Stimulated activated CD4-positive, alpha-beta T cell treated with anti-CD3 and anti-CD28 coated beads, TNF-alpha, amount 100 ng/mL, for 48 hours (primary cell): ENCODE results near the gene SDF4.
A peak's percentile ranks its signal among the peaks of the same experiment; 100 is the strongest.

Experiments
- DNase-seq, 3 donors: peaks; one replicate each; pipeline ENCODE4 v3.0.0-alpha.2; 2020; ENCODE audit warnings: low read depth in 3 of 3

Gene SDF4

DNA sequence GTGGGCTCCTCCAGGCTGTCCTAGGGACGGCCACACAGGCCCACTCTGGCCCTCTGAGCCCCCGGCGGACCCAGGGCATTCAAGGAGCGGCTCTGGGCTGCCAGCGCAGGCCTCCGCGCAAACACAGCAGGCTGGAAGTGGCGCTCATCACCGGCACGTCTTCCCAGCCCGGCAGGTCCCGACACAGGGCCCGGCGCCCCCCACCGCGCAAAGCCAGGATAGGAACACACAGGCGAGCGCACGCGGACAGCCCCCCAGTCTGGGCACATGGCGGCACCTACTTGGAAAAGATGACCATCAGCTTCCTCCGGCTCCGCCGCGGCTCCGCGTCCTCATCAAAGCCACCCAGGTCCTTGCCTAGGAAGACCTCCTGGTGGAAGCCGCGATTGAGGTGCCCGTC is 3.6 kb downstream of the SDF4 start:
- no peak for DNase-seq

GRCh38 chr1:1227386-1227785 is 4.4 kb downstream of the SDF4 start:
- DNase-seq = no peak

DNA sequence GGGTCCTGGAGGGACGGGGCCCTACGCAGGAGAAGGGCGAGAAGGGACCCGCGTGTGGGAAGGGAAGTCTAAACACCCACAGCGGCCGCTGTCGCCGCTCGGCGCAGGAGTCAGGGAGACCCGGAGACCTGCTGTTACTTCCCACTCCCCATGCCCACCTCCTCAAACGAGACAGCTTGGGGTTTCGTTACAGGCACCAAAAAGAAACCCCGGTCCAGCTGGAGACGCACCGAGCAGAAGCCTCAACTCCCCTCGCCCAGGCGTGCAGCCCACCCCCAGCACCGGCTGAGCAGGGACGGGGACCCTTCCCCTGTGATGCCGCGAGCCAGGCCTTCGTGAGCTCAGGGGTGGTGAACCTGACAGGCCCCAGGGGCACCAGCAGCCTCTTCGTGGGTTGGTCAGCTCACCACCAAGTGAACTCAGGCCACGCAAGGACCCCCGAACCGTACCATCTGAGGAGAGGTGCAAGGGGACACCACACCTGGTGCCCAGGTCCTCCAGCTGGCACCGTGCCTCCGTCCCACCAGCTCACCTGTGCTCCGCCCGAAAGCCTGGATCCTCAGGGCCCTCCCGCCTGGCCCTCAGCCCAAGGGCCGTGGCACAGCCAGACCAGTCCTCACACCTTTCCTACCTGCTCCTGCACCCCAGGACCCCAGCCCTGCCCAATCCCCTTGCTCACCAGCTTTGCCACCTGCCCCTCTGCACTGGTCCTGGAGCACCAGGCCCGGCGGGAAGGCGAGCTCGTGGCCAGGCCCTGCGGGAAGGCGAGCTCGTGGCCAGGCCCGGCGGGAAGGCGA is 5.0 kb downstream of the SDF4 start:
- no peak for DNase-seq

DNA sequence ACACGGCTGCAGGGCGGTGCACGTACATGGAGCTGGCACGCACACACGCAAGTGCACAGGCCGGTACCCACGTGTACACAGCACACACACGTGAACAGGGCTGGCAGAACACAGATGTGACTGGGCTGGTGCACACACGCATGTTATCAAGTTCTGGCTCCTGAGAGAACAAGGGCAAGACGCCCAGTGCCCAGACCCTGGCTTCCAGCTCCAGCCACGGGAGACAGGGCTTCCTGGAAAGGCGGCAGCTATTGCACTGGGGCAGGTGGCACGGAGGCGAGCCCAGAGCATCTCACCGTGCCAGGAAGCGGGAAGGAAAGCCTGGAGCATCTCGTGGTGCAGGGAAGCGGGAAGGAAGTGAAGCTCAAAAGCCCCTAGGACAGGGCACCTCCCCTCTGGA is 5.9 kb downstream of the SDF4 start:
- DNase-seq = no peak

DNA sequence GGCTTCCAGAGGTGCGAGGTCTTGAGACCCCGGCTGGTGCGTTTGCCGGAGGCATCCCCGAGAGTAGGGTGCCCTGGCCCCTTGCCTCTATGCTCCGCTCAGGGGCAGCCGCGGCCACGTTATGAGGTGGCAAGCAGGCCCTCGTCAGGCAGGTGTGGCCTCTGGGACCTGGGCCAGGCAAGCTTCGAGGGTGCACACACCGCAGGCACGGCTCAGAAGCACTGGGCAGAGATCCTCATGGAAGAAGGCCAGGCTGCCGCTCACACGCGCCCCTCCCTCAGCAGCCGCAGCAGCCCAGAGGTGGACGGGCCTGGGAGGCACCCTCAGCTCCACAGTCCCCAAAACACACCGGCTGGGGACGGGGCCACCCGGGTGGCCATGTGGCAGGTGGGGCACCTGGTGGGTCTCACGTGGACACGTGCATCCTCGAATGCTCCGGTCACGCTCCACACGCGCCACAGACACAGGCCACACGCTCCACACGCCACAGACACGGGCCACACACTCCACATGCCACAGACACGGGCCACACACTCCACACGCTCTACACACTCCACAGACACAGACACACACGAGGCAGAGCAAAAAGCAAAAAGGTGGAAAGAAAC is 6.5 kb downstream of the SDF4 start:
- no peak for DNase-seq

DNA sequence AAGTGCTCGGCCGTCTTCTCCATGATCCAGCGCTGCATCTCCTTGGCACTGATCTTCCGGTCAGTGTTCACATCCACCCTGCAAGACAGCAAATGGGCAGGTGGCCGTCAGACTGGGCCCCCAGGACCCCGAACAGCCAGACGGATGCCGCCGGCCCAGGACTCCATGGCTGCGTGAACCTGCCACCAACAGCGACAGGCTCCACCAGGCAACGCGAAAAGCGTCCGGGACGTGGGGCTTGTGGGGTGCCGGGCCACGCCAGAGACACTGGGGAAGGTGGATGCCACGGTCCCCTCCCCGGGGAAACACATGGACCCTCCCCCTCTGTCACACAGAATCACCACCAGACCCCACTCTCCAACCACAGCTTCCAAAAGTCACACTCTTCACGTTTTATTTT is 7.9 kb downstream of the SDF4 start:
- no peak for DNase-seq

GRCh38 chr1:1223321-1223720 is 8.5 kb downstream of the SDF4 start:
- DNase-seq = no peak

DNA sequence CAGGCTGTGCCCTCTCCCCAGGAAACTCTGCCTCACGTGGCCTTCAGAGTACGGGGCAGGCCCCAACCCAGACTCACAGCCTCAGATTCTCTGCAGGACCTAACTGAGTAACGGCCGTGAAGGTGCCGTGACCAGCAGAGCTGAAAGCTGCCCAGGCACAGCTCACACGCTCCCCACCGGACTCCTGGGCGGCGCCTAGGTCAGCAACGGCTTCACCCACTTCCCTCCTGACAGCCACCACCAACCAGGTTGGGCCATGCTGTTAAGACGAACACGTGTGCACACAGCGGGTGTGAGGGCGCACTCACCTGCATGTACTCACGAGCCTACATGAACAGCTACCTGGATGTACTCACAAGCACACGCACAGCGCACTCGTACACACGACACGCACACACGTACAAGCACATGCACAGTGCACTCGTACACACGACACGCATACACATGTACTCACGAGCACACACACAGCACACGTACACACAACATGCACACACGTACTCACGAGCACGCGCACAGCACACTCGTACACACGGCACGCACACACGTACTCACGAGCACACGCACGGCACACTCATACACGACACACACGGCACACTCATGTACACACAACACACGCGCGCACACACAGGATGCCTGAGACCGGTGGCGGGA is 9.1 kb downstream of the SDF4 start:
- no peak for DNase-seq

GRCh38 chr1:1221887-1222574 is 9.8 kb downstream of the SDF4 start:
- DNase-seq = no peak

DNA sequence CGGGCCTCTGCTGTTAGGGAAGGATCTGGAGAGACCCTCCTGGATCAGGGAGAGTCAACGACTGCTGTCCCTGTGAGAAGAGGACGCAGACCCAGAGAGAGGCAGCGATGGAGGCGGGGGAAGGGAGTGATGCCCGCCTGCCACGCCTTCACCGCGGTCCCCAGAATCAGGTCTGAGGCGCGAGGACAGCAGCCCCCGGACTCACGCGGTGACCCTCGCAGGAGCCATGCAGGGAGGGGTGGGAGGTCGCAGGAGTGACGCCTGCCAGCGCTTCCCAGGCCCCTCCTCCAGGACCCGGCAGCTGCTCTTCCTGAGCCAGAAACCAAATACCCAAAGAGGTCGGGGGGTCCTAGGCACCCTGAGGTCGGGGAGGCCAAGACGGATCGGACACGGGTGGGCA is 11.6 kb downstream of the SDF4 start:
- DNase-seq = no peak

GRCh38 chr1:1219341-1219740 is 12.5 kb downstream of the SDF4 start:
- peak in 1 of 3 donors; percentile 61 for DNase-seq

DNA sequence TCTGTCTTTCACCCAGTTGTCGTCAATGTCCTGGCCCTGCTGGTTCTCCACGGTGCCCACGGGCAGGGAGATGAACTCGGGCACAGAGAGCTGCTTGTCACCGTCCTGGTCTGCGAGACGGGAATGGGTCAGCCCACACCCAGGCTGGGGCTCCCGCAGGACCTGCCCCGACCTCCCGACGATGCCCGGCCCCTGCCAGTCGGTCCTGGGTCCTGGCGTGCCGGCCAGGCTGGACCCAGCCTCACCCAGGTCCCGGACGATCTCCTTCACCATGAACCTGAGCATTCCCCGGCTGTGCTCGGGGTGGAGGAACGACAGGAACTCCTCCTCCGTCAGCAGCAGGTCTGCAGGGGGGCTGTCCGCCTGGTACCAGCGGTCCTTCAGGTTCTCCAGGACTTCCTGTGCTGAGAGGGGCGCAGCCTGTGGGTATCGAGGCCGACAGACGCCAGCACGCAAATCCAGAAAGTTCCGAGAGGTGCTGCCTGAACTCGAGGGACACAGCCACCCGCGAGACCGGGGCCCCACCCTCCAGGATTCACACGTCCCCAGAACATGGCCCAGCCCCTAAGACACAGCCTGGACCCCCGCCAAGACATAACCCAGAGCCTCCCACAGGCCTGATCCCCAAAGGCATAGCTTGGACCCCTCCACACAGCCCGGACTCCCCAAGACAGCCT is 13.1 kb downstream of the SDF4 start:
- DNase-seq = no peak

GRCh38 chr1:1217621-1218523 is 13.9 kb downstream of the SDF4 start:
- no peak for DNase-seq

DNA sequence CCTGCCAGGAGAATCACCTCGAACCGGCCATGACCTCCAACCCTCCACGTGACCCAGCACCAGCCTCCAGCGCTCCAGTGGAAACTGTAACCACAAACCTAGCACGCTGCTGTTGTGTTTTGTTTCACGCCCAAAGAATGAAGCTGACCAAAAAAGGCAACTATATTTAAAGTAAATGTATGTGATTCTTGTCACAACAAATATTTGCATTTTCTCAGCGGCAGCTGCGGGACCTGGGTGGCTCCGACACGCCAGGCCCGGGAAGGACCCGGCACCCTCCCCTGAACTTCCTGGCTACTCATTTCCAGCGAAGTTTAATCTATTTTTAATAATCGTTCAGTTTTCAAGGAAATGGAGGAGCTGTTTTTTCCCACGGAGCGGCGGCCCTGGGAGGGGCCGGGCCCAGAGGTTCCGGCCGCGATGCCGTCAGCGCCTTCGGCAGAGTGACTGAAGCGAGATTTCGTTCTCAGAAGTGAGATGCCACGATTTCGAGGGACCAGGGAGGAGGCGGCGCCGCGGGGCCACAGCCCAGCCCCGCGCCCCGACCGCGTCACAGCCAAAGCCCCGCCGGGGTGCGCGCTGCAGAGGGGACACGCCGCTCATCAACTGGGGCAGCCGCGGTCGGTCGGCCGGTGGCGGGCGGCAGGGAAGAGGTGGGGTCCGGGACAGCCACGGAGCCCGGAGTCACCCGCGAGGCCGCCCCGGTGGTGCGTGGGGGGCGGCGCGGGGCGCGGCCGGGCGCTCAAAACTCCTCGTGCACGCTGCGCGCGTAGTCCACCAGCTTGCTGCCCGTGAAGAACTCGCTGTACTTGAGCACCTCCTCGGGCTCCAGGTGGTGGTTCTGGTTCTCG is 14.8 kb downstream of the SDF4 start:
- DNase-seq = no peak

GRCh38 chr1:1215881-1216605 is 15.8 kb downstream of the SDF4 start:
- no peak for DNase-seq

- no peak for DNase-seq
These were observed 16.6 kb downstream of the SDF4 start for GRCh38 chr1:1215080-1215676.

DNA sequence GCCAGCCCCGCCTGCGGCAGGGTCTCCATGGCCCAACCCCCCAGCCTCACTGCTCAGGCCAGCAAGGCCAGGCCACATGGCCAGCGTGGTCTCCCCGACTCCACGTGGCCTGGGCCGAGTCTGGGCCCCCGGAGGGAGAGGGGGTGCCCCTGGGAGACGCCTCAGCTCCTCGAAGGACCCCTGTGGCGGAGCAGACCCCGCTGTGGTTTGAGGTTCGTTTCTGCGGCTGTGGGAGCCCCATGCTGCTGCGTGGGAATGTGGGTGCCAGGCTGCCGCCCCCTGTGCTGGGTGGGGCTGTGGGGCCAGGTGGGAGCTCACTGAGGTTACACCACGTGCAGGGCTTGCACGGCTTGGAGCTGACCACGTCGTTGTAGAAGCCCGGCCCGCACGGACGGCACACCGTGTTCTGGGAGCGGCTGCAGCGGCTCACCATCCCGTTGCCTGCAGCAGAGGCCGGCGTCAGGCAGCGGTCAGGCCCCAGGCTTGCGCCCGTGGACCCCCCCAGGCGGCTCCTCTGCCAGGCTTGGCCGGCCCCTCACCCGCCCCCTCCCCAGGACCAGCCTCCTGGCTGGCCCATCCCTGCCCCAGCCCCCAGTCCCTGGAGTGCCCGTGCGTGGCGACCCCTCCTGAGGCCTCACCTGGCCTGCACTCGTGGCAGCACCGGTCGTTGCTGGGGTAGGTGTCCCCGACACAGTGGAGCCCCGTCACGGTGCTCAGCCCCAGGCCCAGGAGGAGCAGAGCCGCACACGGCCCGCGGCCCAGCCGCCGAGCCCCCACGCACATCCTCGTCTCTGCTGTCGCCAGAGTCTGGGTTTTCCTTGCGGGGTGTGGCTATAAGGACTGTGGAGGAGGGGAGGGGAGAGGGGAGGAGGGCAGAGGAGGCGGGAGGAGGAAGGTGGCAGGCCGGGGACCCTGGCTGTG is 18.2 kb downstream of the SDF4 start, which contains the start of gene TNFRSF4:
Gene TNFRSF4, minus strand, starts transcription at position 809 of the 921 bp plus-strand sequence. Its CDS starts 26 bp downstream, at position 783.
- DNase-seq = peak in 1 of 3 donors; percentile 59
